GM23248 (cell line): Measurements from ENCODE around the gene ROR1.

ENCODE experiments used
- EZH2 ChIP-seq: fragments of 200-600 bp; sonication (generic); IDR thresholded peaks from 2 replicates; pipeline ENCODE4 v1.6.1; 2018; ENCODE audit warnings: antibody characterized with exemption, mild to moderate bottlenecking; ENCODE audit not compliant: insufficient read depth, poor library complexity, severe bottlenecking
- EZH2phosphoT487 ChIP-seq: fragments of 200-600 bp; sonication (generic); IDR thresholded peaks from 2 replicates; pipeline ENCODE4 v1.6.1; 2018; ENCODE audit warnings: antibody characterized with exemption, moderate library complexity, mild to moderate bottlenecking, low read depth; ENCODE audit not compliant: insufficient read depth

DNA sequence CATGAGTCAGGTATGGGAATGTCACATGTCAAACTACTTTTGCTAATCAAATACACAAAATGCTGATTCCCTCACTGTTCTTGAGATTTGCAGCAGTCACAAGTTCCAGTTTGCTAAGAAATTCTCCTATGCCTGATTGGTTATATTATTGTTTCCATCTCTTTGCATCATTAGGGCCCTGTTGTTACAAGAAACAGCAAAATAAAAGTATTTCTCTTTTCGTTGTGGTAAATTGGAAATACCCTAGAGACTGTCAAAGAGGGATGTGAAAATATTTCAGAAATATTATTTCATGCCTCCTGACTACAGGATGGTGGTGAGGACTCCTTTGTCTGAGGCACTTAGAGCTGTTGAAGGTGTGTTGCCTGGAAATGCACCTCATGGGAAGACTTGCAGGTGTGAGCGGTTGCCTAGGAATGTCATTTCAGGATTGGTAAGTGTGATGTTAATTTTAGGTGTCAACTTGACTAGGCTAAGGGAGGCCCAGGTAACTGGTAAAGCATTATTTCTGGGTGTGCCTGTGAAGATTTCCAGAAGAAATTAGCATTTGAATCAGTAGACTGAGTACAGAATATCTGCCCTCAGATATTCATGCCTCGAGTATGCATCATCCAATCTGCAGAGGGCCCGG is 117.4 kb downstream of the ROR1 start:
- no peak for TF ChIP-seq EZH2phosphoT487
- TF ChIP-seq EZH2, result no peak
